HCT116 (cell line): ENCODE data around the gene PLEKHA5. TPM values are rescaled to one million over a fixed set of nuclear protein-coding genes. Genes with fewer than 3 reads are reported as not detected.

Experiments used
- ATAC-seq: fragments of 200-7000 bp; cut with Tn5 transposase; 2 replicates; pipeline ENCODE4 v1.9.1; 2020; ENCODE audit warnings: mild to moderate bottlenecking, moderate library complexity
- BruUV-seq: library from RNA; stranded (reverse); fragments of 400-500 nt; replicated peaks from 2 replicates; lab custom pipeline; 2021; lab: Mats Ljungman, UMichigan
- CTCF ChIA-PET: fragments of 300-600 bp; sonication (Branson Sonifier 250); formaldehyde crosslinking; loops from one replicate; lab custom pipeline; 2021; ENCODE audit warnings: antibody characterized with exemption; lab: Charles Lee
- POLR2A ChIA-PET: fragments of 300-600, 350-600 bp; sonication (Branson Sonifier 250); formaldehyde crosslinking; loops from one replicate; lab custom pipeline; 2021; ENCODE audit warnings: antibody characterized with exemption; lab: Charles Lee
- RAD21 ChIA-PET, 2 experiments: fragments of 300-600 bp; sonication (Branson Sonifier 250); formaldehyde crosslinking; loops; one replicate each; lab custom pipeline; 2023; ENCODE audit warnings: low total read pairs in 2 of 2; ENCODE audit not compliant: uncharacterized antibody in 2 of 2, unreplicated experiment in 2 of 2, low non-redundant PET in 1 of 2; lab: Charles Lee
- DNase-seq: peaks from one replicate; pipeline ENCODE4 v3.0.0-alpha.2; 2010; ENCODE audit warnings: low read depth, low spot score
- H2AFZ ChIP-seq: fragments of 200-600 bp; shearing (Covaris generic), sonication (generic); 2 replicates; pipeline ENCODE4 v1.6.1; 2017; ENCODE audit warnings: low read depth, mixed run types, mixed read lengths, antibody characterized with exemption, low read length; ENCODE audit not compliant: poor library complexity, severe bottlenecking
- H3K27ac ChIP-seq: 2 replicates; pipeline ENCODE4 v1.5.1; 2012; ENCODE audit warnings: low read depth, low read length
- H3K27me3 ChIP-seq: fragments of 200-600 bp; sonication (generic); 2 replicates; pipeline ENCODE4 v1.6.1; 2016; ENCODE audit warnings: mixed run types, low read length, mixed read lengths; ENCODE audit not compliant: insufficient read depth
- H3K36me3 ChIP-seq, 2 experiments: fragments of 200-500 bp in 1 of 2; fragments of 200-600 bp in 1 of 2; sonication (Bioruptor generic) in 1 of 2; sonication (generic) in 1 of 2; 2 replicates each; pipeline versions ENCODE4 v1.5.1 to v1.6.1; 2014 to 2016; ENCODE audit warnings: low read length in 2 of 2, inconsistent platforms in 1 of 2, mixed read lengths in 1 of 2, mixed run types in 1 of 2; ENCODE audit not compliant: insufficient read depth in 2 of 2, control insufficient read depth in 1 of 2
- H3K4me1 ChIP-seq, 2 experiments: fragments of 200-600 bp in 1 of 2; sonication (generic) in 1 of 2; 2 replicates each; pipeline versions ENCODE4 v1.5.1 to v1.6.1; 2012 to 2017; ENCODE audit warnings: low read length in 2 of 2, inconsistent platforms in 1 of 2, mild to moderate bottlenecking in 1 of 2, mixed read lengths in 1 of 2, mixed run types in 1 of 2, moderate library complexity in 1 of 2; ENCODE audit not compliant: insufficient read depth in 2 of 2, control insufficient read depth in 1 of 2
- H3K4me2 ChIP-seq: fragments of 200-600 bp; sonication (generic); 2 replicates; pipeline ENCODE4 v1.6.1; 2017; ENCODE audit warnings: mixed run types, low read length, mixed read lengths
- H3K4me3 ChIP-seq, 2 experiments: fragments of 200-600 bp in 1 of 2; sonication (generic) in 1 of 2; replicated peaks in 1 of 2; 2 replicates each; pipeline ENCODE4 v1.5.1; 2011 to 2016; ENCODE audit warnings: low read length in 2 of 2, control low read depth in 1 of 2, low read depth in 1 of 2, mild to moderate bottlenecking in 1 of 2, mixed read lengths in 1 of 2, mixed run types in 1 of 2
- H3K79me2 ChIP-seq: fragments of 200-600 bp; sonication (generic); 2 replicates; pipeline ENCODE4 v1.6.1; 2017; ENCODE audit warnings: mild to moderate bottlenecking, mixed run types, low read length, moderate library complexity, mixed read lengths; ENCODE audit not compliant: insufficient read depth
- H3K9ac ChIP-seq: fragments of 200-600 bp; sonication (generic); 2 replicates; pipeline ENCODE4 v1.6.1; 2016; ENCODE audit warnings: low read length, mixed read lengths
- H3K9me2 ChIP-seq: fragments of 200-600 bp; sonication (generic), shearing (Covaris generic); 2 replicates; pipeline ENCODE4 v1.6.1; 2017; ENCODE audit warnings: mixed run types, mild to moderate bottlenecking, moderate library complexity; ENCODE audit not compliant: insufficient read depth
- H3K9me3 ChIP-seq, 2 experiments: fragments of 200-500 bp in 1 of 2; fragments of 200-600 bp in 1 of 2; sonication (Bioruptor generic) in 1 of 2; sonication (generic) in 1 of 2; 2 replicates each; pipeline ENCODE4 v1.6.1; 2014 to 2017; ENCODE audit warnings: low read length in 2 of 2, mixed read lengths in 2 of 2, inconsistent platforms in 1 of 2, low read depth in 1 of 2, mild to moderate bottlenecking in 1 of 2, mixed run types in 1 of 2, moderate library complexity in 1 of 2; ENCODE audit not compliant: control insufficient read depth in 1 of 2, insufficient read depth in 1 of 2
- H4K20me1 ChIP-seq: fragments of 200-600 bp; sonication (generic), shearing (Covaris generic); 2 replicates; pipeline ENCODE4 v1.6.1; 2017; ENCODE audit warnings: mixed run types, mild to moderate bottlenecking, moderate library complexity; ENCODE audit not compliant: insufficient read depth
- ATF3 ChIP-seq: IDR thresholded peaks from 2 replicates; pipeline ENCODE4 v1.6.1; 2012
- CBX3 ChIP-seq: IDR thresholded peaks from 2 replicates; pipeline ENCODE4 v1.6.1; 2012; ENCODE audit warnings: low read depth
- EGR1 ChIP-seq: IDR thresholded peaks from 2 replicates; pipeline ENCODE4 v1.6.1; 2012; ENCODE audit warnings: low read depth
- ELF1 ChIP-seq: IDR thresholded peaks from 2 replicates; pipeline ENCODE4 v1.6.1; 2012; ENCODE audit warnings: low read depth, borderline replicate concordance
- EZH2phosphoT487 ChIP-seq: fragments of 200-600 bp; IDR thresholded peaks from 2 replicates; pipeline ENCODE4 v1.6.1; 2018; ENCODE audit warnings: antibody characterized with exemption, borderline replicate concordance
- MAX ChIP-seq: IDR thresholded peaks from 2 replicates; pipeline ENCODE4 v1.6.1; 2012
- POLR2A ChIP-seq: IDR thresholded peaks from 2 replicates; pipeline ENCODE4 v1.7.0; 2011; ENCODE audit warnings: borderline replicate concordance; ENCODE audit not compliant: insufficient read depth, insufficient read length; ENCODE audit errors: extremely low read depth
- POLR2AphosphoS5 ChIP-seq: IDR thresholded peaks from 2 replicates; pipeline ENCODE4 v1.6.1; 2011; ENCODE audit warnings: mild to moderate bottlenecking, low read depth, low read length, moderate library complexity
- SP1 ChIP-seq: IDR thresholded peaks from 2 replicates; pipeline ENCODE4 v1.6.1; 2012; ENCODE audit warnings: low read depth
- TCF7L2 ChIP-seq: IDR thresholded peaks from 2 replicates; pipeline ENCODE4 v1.7.0; 2011; ENCODE audit warnings: borderline replicate concordance, inconsistent platforms; ENCODE audit not compliant: insufficient read depth, insufficient read length; ENCODE audit errors: extremely low read depth
- ZFX ChIP-seq: fragments of 450-650 bp; IDR thresholded peaks from 2 replicates; pipeline ENCODE4 v1.6.1; 2017
- ZNF274 ChIP-seq: fragments of 200-500 bp; sonication (Bioruptor generic); IDR thresholded peaks from 2 replicates; pipeline ENCODE4 v1.6.1; 2014; ENCODE audit warnings: mild to moderate bottlenecking, low read depth, low read length, inconsistent platforms
- intact Hi-C: fragments of 100-400 bp; cut with micrococcal nuclease; formaldehyde crosslinking; loops from 2 replicates; pipeline ENCODE4 v1.10.0; 2022
- total RNA-seq: library from RNA; stranded (reverse); gene quantifications from one replicate; pipeline ENCODE4 v1.2.1, GENCODE V29; 2021; ENCODE audit not compliant: unreplicated experiment

Gene PLEKHA5
- total RNA-seq, 1 experiment from 2014 or later = 18.9 TPM

- Histone ChIP-seq H3K4me2 (no peak overlapping the region), H3K9me2 (no peaks in the 10 kb centered on the region), H4K20me1 (no peaks in the 10 kb centered on the region), H3K9ac (no peak overlapping the region), H3K4me3 (no peak overlapping the region)
- intact Hi-C loops = no loop called here
- TF ChIP-seq CBX3 (peak; percentile 33; the same call in 1 of the 2 replicates), ATF3 (no peak), TCF7L2 (no peak), SP1 (no peak), ZFX (no peak)
- TF ChIP-seq, all 23 proteins: peak for 1
- no peak overlapping the region for H3K27ac ChIP-seq
- POLR2A ChIA-PET = no interaction called here
- peaks cover 21% of the 10 kb centered on the region for H3K79me2 ChIP-seq
- no peak overlapping the region for H2AFZ ChIP-seq
- RAD21 ChIA-PET = no interaction called here
- H3K4me1 ChIP-seq = peaks cover 2 to 18% of the 10 kb centered on the region in 2 experiments; a peak in 3 of 4 replicates
- DNase-seq (no peak), ATAC-seq (no peak)
- CTCF ChIA-PET = no interaction called here
- no peaks in the 10 kb centered on the region for H3K27me3 ChIP-seq
- peaks cover 3% of the 10 kb centered on the region in 2 experiments; a peak in 1 of 4 replicates for H3K9me3 ChIP-seq
- H3K36me3 ChIP-seq = no peaks in the 10 kb centered on the region
- BruUV-seq = no TSS peak
These were observed 2.3 kb upstream of the PLEKHA5 start for GRCh38 chr12:19127270-19127669.

GRCh38 chr12:19128485-19128884 is 1.0 kb upstream of the PLEKHA5 start:
- Histone ChIP-seq H3K36me3 (no peaks in the 10 kb centered on the region), H3K4me3 (no peak overlapping the region), H3K9me2 (no peaks in the 10 kb centered on the region), H3K9me3 (peaks cover 3% of the 10 kb centered on the region in 2 experiments; a peak in 1 of 4 replicates), H3K4me2 (no peak overlapping the region), H3K27ac (no peak overlapping the region), H3K4me1 (peaks cover 2 to 18% of the 10 kb centered on the region in 2 experiments), H2AFZ (peak overlapping the region; percentile 97), H3K27me3 (no peaks in the 10 kb centered on the region), H4K20me1 (no peaks in the 10 kb centered on the region), H3K9ac (no peak overlapping the region), H3K79me2 (peaks cover 33% of the 10 kb centered on the region)
- no peak for ATAC-seq
- intact Hi-C loops = no loop called here
- ChIA-PET RAD21 (no interaction called here), POLR2A (no interaction called here), CTCF (no interaction called here)
- BruUV-seq = no TSS peak
- no peak for TF ChIP-seq MAX
- no peak for TF ChIP-seq POLR2A
- TF ChIP-seq ZFX = no peak
- no peak for TF ChIP-seq ZNF274
- no peak for TF ChIP-seq ATF3
- TF ChIP-seq ELF1 = no peak
- no peak for TF ChIP-seq EGR1
- no peak for TF ChIP-seq POLR2AphosphoS5
- no peak for TF ChIP-seq EZH2phosphoT487
- DNase-seq = no peak
